ENCODE data around the gene KPNA5. TPM values are rescaled to one million over a fixed set of nuclear protein-coding genes. Genes with fewer than 3 reads are reported as not detected.

Gene KPNA5
- 15.9 and 16.0 TPM in 2 replicates for total RNA-seq (2014; rRNA removed; shearing (Covaris generic); ENCODE audit: low replicate concordance)

DNA sequence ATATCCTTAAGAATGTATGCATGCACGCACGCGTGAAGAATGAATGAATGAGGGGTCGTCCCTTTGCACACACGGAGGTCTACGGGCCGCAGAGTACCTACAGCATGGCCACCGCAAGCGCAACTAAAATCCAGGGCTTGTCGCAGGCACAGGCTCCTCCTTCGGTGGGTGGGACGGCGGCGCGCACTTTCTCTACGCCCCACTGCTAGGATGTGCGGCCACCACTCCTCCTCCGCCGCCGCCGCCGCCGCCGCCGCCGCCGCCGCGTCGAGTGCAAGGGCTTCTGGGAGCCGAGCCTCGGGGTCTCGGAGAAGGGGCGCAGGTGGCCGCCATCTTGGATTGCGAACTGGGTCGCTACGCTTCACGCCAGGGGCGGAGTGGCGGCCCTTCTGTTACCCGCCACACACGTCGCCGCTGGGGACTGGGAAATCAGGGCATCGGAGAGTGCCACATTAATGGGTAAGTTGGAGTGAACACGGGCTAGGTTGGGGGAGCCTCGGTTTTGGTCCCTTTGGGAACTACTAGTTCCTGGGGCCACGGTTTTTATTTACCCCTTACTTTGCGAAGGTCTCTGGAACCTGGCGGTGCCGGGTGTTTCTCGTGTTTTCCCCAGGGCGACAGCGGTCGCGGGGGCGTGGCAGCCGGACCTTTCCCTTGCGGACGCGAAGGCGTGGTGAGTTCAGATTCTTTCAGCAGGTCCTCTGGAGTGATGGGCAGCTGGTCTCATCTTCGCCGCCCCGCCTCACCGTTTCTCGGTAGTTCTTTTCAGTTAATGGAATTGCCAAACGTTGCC, at the start of gene KPNA5:
Gene KPNA5 (plus strand): TSS at position 332 of the 793 bp plus-strand sequence. CDS start 124 bp downstream, at position 456.
- peak within 1 kb of the TSS; percentile 83 for H2AFZ ChIP-seq (ENCODE audit: low read length)
- H3K4me3 ChIP-seq (ENCODE audit: low read length) = peak within 1 kb of the TSS; percentile 97
- peaks cover 15% of the 10 kb centered on the region for H3K36me3 ChIP-seq (ENCODE audit: insufficient read depth, low read length)
- peak within 1 kb of the TSS; percentile 99 for H3K4me2 ChIP-seq (ENCODE audit: low read depth, low read length, poor library complexity, severe bottlenecking)
- peak within 1 kb of the TSS; percentile 93 for H3K9ac ChIP-seq (ENCODE audit: low read length)
- peaks cover 48% of the 10 kb centered on the region for H3K79me2 ChIP-seq (ENCODE audit: low read length)
- no peaks in the 10 kb centered on the region for H4K20me1 ChIP-seq (ENCODE audit: insufficient read depth, low read depth, low read length)
- H3K4me1 ChIP-seq (ENCODE audit: low read length) = peaks cover 25% of the 10 kb centered on the region
- no peaks in the 10 kb centered on the region for H3K9me2 ChIP-seq (replicated peaks; ENCODE audit: insufficient read depth, low read length)
- peak within 1 kb of the TSS; percentile 62 for H3K27ac ChIP-seq (ENCODE audit: low read length)
- no peaks in the 10 kb centered on the region for H3K27me3 ChIP-seq (ENCODE audit: low read length)
- DNase-seq = peak; percentile 97
- H3K9me3 ChIP-seq (ENCODE audit: low read length) = no peaks in the 10 kb centered on the region

DNA sequence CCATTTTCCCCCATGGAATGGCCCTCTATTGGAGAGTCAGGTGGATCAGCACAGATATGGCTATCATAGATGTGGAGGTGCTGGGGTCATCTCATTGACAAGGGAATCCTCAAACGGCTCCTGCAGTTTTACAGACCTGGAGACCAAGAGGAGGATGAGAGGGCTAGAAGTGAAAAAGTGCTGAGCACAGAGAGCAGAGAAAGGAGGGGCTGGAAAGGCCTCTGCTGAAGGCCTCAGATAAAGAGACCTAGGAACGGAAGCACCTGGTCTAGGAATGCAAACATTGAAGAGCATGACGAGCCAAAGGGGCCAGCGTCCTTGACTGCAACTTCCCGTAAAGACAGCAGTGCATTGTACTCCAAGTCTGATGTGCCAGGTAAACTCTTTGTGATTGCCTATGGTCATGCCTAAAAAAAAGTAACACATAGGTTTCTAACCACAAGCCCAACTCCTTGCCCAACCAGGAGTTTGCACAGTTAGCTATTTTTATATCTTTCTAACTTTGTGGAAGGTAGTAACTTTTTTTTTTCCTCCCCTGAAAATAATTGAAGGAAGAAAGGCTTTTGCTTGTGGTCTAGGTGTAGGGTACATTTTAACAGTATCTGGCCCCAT, 49.5 kb upstream of the KPNA5 start:
- Histone ChIP-seq H3K9ac (ENCODE audit: low read length) (no peak overlapping the region), H3K9me2 (replicated peaks; ENCODE audit: insufficient read depth, low read length) (no peaks in the 10 kb centered on the region), H2AFZ (ENCODE audit: low read length) (no peak overlapping the region), H3K9me3 (ENCODE audit: low read length) (no peaks in the 10 kb centered on the region), H3K27ac (ENCODE audit: low read length) (no peak overlapping the region), H3K4me1 (ENCODE audit: low read length) (no peaks in the 10 kb centered on the region), H3K4me3 (ENCODE audit: low read length) (no peak overlapping the region), H3K4me2 (ENCODE audit: low read depth, low read length, poor library complexity, severe bottlenecking) (no peak overlapping the region), H3K36me3 (ENCODE audit: insufficient read depth, low read length) (peaks cover 33% of the 10 kb centered on the region; the same call in 1 of the 2 replicates), H4K20me1 (ENCODE audit: insufficient read depth, low read depth, low read length) (no peaks in the 10 kb centered on the region), H3K27me3 (ENCODE audit: low read length) (no peaks in the 10 kb centered on the region), H3K79me2 (ENCODE audit: low read length) (peaks cover 7% of the 10 kb centered on the region)
- no peak for DNase-seq

DNA sequence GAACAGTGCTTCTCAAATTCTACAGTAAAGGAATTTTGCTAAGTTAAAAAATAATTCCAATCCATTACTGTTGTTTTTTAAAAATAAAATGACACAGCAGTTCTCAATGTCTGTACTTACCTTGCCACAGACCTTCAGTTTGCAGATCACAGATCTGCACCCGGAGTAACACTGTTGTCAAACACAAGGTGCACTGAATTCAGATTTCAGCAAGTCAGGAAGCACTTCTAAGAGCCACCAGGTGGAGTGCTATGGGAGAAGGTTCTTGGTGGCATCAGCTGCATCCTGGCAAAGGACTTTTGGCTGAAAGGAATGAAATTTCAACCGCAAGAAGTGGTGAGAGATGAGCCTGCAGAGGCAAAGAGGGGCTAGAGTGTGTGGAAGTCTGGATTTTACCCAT, 47.3 kb upstream of the KPNA5 start:
- no peaks in the 10 kb centered on the region for H3K27me3 ChIP-seq (ENCODE audit: low read length)
- peaks cover 40% of the 10 kb centered on the region; the same call in 1 of the 2 replicates for H3K36me3 ChIP-seq (ENCODE audit: insufficient read depth, low read length)
- H3K4me2 ChIP-seq (ENCODE audit: low read depth, low read length, poor library complexity, severe bottlenecking) = no peak overlapping the region
- no peaks in the 10 kb centered on the region for H3K9me2 ChIP-seq (replicated peaks; ENCODE audit: insufficient read depth, low read length)
- H2AFZ ChIP-seq (ENCODE audit: low read length) = no peak overlapping the region
- no peak overlapping the region for H3K4me3 ChIP-seq (ENCODE audit: low read length)
- DNase-seq = peak; percentile 50
- H3K9me3 ChIP-seq (ENCODE audit: low read length) = no peaks in the 10 kb centered on the region
- 0 out of 2 replicates have a peak, but pooled peaks cover 3% of the 10 kb centered on the region for H4K20me1 ChIP-seq (ENCODE audit: insufficient read depth, low read depth, low read length)
- no peak overlapping the region for H3K9ac ChIP-seq (ENCODE audit: low read length)
- no peaks in the 10 kb centered on the region for H3K4me1 ChIP-seq (ENCODE audit: low read length)
- H3K27ac ChIP-seq (ENCODE audit: low read length) = no peak overlapping the region
- H3K79me2 ChIP-seq (ENCODE audit: low read length) = peaks cover 18% of the 10 kb centered on the region

DNA sequence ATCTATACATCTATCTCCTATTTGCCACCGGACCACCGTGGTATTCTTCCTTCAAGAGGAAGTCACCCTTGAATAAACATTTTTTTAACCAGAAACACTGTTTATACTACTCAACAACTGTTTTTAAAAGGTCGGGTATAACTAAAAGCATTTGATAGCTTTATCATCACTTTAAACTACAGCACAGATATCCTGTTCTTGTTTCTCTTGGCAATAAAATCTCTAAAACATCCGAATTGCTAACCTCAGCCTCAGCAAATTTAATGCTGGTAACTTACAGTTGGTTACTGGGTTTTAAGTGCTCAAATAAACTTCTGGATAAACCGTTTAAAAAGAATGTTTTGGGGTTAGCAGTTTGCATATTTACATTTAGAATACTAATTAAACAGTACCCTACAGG, 32.9 kb upstream of the KPNA5 start:
- no peak overlapping the region for H3K27ac ChIP-seq (ENCODE audit: low read length)
- no peak overlapping the region for H3K9ac ChIP-seq (ENCODE audit: low read length)
- no peak for DNase-seq
- no peaks in the 10 kb centered on the region for H3K9me2 ChIP-seq (replicated peaks; ENCODE audit: insufficient read depth, low read length)
- no peaks in the 10 kb centered on the region for H3K9me3 ChIP-seq (ENCODE audit: low read length)
- H3K4me1 ChIP-seq (ENCODE audit: low read length) = no peaks in the 10 kb centered on the region
- no peak overlapping the region for H2AFZ ChIP-seq (ENCODE audit: low read length)
- no peak overlapping the region for H3K4me3 ChIP-seq (ENCODE audit: low read length)
- no peaks in the 10 kb centered on the region for H4K20me1 ChIP-seq (ENCODE audit: insufficient read depth, low read depth, low read length)
- no peaks in the 10 kb centered on the region for H3K27me3 ChIP-seq (ENCODE audit: low read length)
- H3K79me2 ChIP-seq (ENCODE audit: low read length) = peaks cover 63% of the 10 kb centered on the region
- no peak overlapping the region for H3K4me2 ChIP-seq (ENCODE audit: low read depth, low read length, poor library complexity, severe bottlenecking)
- peaks cover 44% of the 10 kb centered on the region for H3K36me3 ChIP-seq (ENCODE audit: insufficient read depth, low read length)

DNA sequence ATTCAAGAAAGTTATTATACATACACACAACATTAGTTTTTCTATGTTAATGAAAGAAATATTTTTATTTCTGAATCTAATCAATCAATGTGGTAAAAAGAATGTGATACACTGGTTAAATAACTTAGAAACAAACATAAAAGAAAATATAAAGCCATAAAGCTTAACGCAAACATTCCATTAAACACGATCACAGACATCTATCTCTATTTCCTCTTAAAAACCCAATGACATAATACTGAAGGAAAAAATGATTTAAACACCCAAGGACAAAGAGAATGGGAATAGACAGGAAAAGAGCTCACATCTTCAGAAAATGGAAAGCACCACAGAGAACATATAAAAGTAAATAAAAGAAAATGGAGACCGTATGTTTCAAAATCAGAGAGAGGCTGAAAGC, 31.9 kb upstream of the KPNA5 start:
- no peak for DNase-seq
- H3K9ac ChIP-seq (ENCODE audit: low read length) = no peak overlapping the region

DNA sequence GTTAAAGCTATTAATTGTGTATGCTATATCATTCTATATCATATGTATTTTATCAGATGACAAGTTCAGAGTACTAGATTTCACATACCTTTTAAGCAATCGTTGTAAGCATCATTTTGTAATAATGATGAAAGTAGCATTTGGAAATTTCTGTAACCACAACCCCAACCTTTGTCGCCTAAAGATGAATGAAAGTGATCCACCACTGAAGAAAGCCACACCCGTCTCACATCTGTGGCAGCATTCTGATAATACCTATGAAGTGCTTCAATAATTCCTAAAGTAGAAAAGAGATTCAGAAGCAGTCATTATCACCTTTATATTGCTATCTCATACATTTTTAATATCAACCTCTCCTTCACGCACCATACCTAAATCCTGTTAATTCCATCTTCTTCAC, 29.1 kb upstream of the KPNA5 start:
- no peaks in the 10 kb centered on the region for H4K20me1 ChIP-seq (ENCODE audit: insufficient read depth, low read depth, low read length)
- H3K9ac ChIP-seq (ENCODE audit: low read length) = no peak overlapping the region
- no peak overlapping the region for H3K4me3 ChIP-seq (ENCODE audit: low read length)

More for the DNA sequence above, 31.9 kb upstream of the KPNA5 start:
- no peaks in the 10 kb centered on the region for H3K27me3 ChIP-seq (ENCODE audit: low read length)
- H3K4me1 ChIP-seq (ENCODE audit: low read length) = no peaks in the 10 kb centered on the region
- H3K9me3 ChIP-seq (ENCODE audit: low read length) = no peaks in the 10 kb centered on the region
- H3K27ac ChIP-seq (ENCODE audit: low read length) = no peak overlapping the region
- no peak overlapping the region for H2AFZ ChIP-seq (ENCODE audit: low read length)
- no peaks in the 10 kb centered on the region for H4K20me1 ChIP-seq (ENCODE audit: insufficient read depth, low read depth, low read length)
- no peak overlapping the region for H3K4me2 ChIP-seq (ENCODE audit: low read depth, low read length, poor library complexity, severe bottlenecking)
- peaks cover 53% of the 10 kb centered on the region for H3K36me3 ChIP-seq (ENCODE audit: insufficient read depth, low read length)
- H3K79me2 ChIP-seq (ENCODE audit: low read length) = peaks cover 72% of the 10 kb centered on the region
- no peak overlapping the region for H3K4me3 ChIP-seq (ENCODE audit: low read length)
- no peaks in the 10 kb centered on the region for H3K9me2 ChIP-seq (replicated peaks; ENCODE audit: insufficient read depth, low read length)

DNA sequence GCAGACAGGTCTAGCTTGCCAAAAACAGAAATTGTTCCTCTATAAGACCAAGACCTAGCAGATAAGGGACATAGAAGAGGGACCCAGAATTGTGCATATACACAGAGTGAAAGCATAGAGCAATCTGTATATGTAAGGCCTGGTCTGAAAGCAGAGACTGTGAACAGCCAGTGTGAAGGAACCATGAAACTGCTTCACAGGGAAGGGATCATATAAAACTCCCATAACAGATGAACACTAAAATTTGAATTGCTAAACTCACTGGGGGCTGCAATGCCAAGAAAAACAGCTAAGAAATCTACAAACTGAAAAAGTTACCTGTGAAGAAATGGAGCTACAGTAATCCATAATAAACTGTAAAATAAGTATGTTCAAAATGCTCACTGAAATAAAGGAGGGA, 19.4 kb upstream of the KPNA5 start:
- H3K9me2 ChIP-seq (replicated peaks; ENCODE audit: insufficient read depth, low read length) = no peaks in the 10 kb centered on the region
- peaks cover 41% of the 10 kb centered on the region for H3K4me1 ChIP-seq (ENCODE audit: low read length)
- no peak for DNase-seq
- no peak overlapping the region for H3K9ac ChIP-seq (ENCODE audit: low read length)
- peaks cover 97% of the 10 kb centered on the region for H3K79me2 ChIP-seq (ENCODE audit: low read length)
- H3K4me3 ChIP-seq (ENCODE audit: low read length) = no peak overlapping the region
- no peak overlapping the region for H3K27ac ChIP-seq (ENCODE audit: low read length)
- H3K27me3 ChIP-seq (ENCODE audit: low read length) = no peaks in the 10 kb centered on the region
- H4K20me1 ChIP-seq (ENCODE audit: insufficient read depth, low read depth, low read length) = peaks cover 10% of the 10 kb centered on the region; the same call in 1 of the 2 replicates
- H3K4me2 ChIP-seq (ENCODE audit: low read depth, low read length, poor library complexity, severe bottlenecking) = no peak overlapping the region
- H3K9me3 ChIP-seq (ENCODE audit: low read length) = no peaks in the 10 kb centered on the region
- no peak overlapping the region for H2AFZ ChIP-seq (ENCODE audit: low read length)
- peaks cover 43% of the 10 kb centered on the region; the same call in 1 of the 2 replicates for H3K36me3 ChIP-seq (ENCODE audit: insufficient read depth, low read length)

More for the DNA sequence above, 29.1 kb upstream of the KPNA5 start:
- Histone ChIP-seq H3K4me2 (ENCODE audit: low read depth, low read length, poor library complexity, severe bottlenecking) (no peak overlapping the region), H3K79me2 (ENCODE audit: low read length) (peaks cover 77% of the 10 kb centered on the region), H3K36me3 (ENCODE audit: insufficient read depth, low read length) (peaks cover 65% of the 10 kb centered on the region; the same call in 1 of the 2 replicates), H2AFZ (ENCODE audit: low read length) (no peak overlapping the region), H3K4me1 (ENCODE audit: low read length) (no peaks in the 10 kb centered on the region), H3K27me3 (ENCODE audit: low read length) (no peaks in the 10 kb centered on the region), H3K9me2 (replicated peaks; ENCODE audit: insufficient read depth, low read length) (no peaks in the 10 kb centered on the region), H3K27ac (ENCODE audit: low read length) (no peak overlapping the region), H3K9me3 (ENCODE audit: low read length) (no peaks in the 10 kb centered on the region)
- DNase-seq = no peak

DNA sequence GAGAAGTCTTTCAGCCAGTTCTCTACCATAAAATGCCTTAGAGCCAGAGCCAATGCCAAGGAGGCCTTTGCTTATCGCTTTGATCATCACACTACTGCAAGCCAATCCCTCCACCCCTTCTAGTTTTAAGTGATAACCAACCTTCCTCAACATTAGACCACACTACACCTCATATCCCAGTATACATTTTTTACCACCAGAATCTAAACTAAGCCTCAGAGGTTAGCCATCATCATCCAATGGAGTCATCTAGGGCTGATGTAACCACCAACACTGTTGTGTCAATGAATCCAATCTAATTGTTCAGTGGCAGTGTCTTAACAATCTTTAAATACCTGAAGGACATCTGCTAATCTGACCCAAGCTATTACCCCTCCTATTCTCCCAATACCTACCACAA, 18.8 kb upstream of the KPNA5 start:
- H3K36me3 ChIP-seq (ENCODE audit: insufficient read depth, low read length) = peaks cover 40% of the 10 kb centered on the region; the same call in 1 of the 2 replicates
- no peaks in the 10 kb centered on the region for H3K9me2 ChIP-seq (replicated peaks; ENCODE audit: insufficient read depth, low read length)
- no peak overlapping the region for H3K9ac ChIP-seq (ENCODE audit: low read length)
- H3K27me3 ChIP-seq (ENCODE audit: low read length) = no peaks in the 10 kb centered on the region
- no peak overlapping the region for H3K27ac ChIP-seq (ENCODE audit: low read length)
- H3K9me3 ChIP-seq (ENCODE audit: low read length) = no peaks in the 10 kb centered on the region
- no peak overlapping the region for H3K4me3 ChIP-seq (ENCODE audit: low read length)
- peaks cover 97% of the 10 kb centered on the region for H3K79me2 ChIP-seq (ENCODE audit: low read length)
- no peak overlapping the region for H2AFZ ChIP-seq (ENCODE audit: low read length)
- H3K4me2 ChIP-seq (ENCODE audit: low read depth, low read length, poor library complexity, severe bottlenecking) = no peak overlapping the region
- no peak for DNase-seq
- H4K20me1 ChIP-seq (ENCODE audit: insufficient read depth, low read depth, low read length) = peaks cover 10% of the 10 kb centered on the region; the same call in 1 of the 2 replicates
- peaks cover 47% of the 10 kb centered on the region for H3K4me1 ChIP-seq (ENCODE audit: low read length)
